CD4-positive, alpha-beta T cell treated with Interleukin-6 for 4 hours (primary cell): ENCODE results near the gene KRT2.

Experiments
- DNase-seq: peaks from one replicate; pipeline ENCODE4 v3.0.0-alpha.2; 2020; ENCODE audit warnings: mixed read lengths

The KRT2 gene

DNA sequence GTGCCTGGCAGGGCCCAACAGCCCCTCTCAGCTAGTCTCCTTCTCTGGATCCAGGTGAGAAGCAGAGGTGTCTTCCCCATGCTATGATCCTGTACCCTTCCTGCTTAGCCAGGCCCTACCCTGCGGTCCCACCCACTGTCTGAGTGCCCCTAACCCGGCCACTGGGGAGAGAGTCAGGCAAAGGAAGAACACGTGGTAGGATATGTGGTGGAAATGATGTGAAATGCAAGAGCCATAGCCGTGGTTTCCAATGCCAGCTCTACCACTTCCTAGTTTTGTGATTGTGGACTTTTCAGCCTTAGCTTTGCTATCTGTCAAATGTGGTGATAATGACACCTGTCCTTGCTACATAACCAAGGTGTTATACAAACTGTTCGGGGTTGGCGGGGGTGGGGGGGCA is 15.8 kb downstream of the KRT2 start:
- no peak for DNase-seq

DNA sequence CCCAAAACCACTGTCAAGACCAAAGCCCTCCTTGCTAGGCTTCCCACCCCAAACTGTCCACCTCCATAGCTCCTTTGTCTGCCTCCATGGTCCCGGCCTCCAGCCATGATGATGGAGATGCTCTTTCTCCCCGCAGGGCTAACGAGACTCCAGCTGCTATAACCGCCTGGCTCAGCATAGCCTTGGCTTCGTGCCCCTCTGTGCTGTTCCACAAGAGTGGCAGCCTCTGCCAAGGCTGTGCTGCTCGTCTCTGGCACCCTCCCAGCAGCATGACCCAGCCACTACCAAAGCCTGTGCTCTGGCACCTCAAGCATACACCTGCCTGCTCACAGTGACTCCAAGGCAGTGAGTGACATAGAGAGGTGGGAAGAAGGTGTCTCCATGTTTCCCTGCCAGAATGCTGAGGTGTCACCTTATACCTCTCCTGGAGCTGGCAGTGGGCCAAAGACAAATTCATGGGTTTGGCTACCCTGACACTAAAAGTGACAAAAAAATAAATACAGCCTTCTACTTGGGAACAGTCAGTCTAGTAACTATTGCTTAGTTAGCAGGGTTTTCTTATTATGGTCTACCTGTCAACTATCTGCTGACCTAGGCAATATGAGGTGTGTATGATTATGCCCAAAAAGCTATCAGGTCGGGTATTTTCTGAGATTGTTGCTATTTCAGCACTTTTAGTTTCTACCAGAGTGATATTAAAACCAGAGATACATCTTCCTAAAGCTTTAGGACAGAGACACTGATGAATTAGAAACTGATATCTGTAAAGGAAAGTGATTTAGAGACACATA is 17.6 kb downstream of the KRT2 start:
- no peak for DNase-seq

DNA sequence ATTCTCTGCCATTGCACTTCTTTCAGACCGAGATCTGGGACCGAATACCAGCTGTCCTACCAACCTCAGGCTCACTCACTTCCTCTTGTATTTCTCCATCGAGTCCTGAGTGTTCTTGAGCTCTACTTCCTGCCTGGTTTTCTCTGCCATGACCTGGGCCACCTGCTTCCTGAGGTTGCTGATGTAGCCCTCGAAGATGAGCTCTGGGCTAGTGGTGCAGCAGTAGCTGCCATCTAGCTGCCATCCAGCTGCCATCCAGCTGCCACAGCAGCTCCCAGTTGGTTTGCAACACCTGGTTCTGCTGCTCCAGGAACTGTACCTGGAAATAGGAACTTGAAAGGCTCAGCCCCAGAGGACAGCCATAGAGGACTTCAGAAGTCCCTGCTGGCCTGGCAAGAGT is 18.6 kb downstream of the KRT2 start:
- peak; percentile 64 for DNase-seq

DNA sequence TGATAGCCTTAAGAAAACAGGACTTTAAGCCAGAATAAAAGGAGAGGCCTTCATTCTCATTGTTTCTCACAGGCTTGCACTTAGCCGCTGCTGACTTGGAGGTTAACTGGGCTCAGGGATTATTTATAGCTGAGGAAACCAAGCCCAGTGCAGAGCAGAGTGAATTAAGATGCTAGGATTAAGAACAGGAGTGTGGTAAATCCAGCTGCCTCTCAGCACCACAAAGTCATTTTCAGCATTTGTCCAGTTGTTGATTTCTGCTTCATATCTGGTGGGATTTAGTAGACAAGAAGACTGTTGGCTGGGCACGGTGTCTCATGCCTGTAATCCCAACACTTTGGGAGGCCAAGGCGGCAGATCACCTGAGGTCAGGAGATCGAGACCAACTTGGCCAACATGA is 19.4 kb downstream of the KRT2 start:
- DNase-seq = no peak

DNA sequence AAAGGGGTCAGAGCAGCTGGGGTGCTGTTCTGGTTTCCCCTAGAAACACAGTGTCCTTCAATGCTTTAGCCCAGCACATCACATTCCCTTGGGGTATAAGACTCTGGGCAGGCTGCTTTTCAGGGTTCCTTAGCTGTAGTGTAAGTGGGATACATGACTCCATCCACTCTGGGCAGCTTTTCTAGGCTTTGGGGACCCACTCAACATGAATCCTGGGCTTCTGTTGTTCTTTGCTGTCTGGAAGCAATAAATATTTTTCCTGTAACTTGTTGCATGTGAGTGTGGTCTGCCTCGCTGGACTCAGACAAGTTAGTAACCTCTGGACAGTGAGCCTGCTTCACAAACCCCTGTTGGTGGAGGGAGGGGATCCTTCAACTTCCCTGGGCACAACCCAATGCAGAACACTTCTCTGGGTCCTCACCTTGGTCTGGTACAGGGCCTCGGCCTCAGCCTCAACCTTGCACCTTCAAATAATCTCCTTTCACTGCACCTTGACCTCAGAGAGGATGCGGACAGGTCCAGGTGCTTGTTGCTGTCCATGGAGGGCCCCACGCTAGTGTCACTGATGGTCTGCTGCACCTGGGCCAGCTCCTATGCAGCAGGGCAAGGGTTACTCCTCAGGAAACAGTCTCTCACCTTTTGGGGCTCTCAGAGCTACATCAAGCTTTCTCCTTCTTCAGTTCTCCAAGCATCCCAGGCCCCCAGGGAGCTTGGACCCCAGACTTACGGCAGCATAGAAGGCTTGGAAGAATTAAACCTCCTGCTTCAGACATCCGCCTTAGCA is 20.1 kb downstream of the KRT2 start:
- DNase-seq = no peak

DNA sequence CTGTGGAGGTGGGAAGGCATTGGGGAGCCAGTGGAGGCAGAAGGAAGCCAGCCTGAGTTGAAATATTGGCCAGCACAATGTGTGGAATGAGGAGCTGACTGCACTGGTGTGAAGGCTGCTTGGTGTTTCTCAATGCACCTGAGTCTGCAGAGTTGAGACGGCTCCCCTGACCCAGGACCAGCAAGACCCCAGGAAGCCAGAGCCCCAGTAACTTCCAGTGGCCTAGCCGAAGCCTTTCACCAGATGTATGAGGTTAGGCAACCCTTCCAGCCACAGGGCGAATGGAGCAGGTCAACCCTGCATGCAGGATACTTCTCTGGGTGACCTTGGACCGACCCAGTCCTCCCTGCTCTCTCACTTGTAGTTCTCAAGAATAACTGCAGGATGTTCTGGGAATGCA is 20.7 kb downstream of the KRT2 start:
- DNase-seq = no peak

DNA sequence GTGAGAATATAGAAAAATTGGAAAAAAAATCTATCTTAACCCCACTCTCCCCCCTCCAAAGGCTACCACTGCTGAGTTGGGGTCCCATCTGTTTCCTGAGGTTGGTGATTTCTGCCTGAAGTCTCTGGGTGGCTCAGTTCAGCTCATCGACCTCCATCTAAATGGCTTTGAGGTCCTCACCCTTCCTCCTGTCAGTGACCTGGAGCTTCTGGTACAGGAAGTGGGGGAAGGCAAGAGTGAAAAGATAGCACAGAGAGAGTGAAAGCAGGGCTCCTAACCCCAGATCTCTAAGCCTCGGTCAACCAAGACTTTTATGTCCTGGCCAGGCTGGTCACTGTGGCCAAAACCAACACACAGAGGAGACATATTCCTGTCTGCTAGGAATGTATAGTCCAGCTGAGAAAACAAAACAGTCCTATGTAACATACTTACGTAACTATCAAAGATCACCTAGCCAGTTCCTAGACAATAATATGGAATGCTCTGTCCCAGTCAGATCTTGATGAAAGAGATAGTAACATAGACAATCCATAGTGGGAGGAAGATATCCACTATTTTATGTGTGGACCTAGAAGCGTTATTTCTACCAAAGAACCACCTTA is 21.3 kb downstream of the KRT2 start:
- peak; percentile 34 for DNase-seq

DNA sequence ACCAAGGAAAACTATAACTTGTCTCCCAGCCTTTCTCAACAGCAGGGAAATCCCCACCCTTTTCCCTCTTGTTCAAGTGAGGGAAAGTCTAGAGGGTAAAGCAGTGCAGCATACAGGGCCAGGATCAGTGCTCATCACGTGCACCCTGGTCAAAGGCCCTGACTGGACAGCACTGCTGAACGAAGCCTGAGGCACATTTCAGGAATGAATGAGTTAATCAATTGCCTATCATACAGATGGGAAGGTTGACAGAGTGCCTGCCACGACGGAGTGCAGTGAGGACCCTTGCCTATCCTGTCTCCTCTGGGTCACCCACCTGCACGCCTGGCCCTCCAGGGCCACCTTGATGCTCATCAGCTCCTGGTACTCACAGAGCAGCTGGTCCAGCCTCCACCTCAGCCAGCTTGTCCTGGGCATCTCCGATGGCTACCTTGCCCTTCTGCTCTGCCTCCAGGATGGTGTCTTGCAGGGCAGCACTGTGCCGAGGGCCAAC is 22.0 kb downstream of the KRT2 start:
- DNase-seq = no peak

DNA sequence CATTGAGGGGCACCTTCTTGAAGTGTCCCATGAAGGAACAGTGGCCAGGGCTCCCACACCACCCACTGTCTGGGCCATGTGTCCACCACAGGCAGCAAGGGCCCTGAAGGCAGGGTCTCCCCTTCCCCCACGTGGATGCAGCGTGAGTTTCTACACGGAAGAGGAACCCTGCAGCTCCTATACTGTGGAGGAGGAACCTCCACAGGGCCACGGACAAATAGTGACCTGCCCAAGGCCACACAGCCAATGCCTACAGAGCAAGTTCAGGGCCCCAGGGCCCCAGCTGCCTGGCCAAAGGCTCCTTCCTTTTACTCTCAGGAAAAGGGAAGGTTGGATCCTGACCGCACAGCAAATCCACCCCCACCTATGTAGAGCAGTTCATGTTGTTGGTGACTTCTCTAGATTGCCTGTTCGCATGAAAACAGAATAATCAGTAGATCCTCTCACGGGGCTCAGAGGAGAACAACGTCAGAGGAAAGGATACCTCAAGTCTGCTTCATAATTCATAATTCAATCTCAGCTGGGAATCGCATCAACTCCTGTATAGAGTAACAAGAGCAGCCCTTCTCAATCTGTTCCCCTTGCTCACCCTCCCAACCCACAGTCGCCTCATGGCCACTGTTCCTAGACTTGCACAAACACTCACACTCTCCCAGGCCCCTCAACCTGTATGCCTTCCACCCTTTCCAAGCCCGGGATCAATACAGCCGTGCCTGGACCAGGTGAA is 22.6 kb downstream of the KRT2 start:
- DNase-seq = no peak

DNA sequence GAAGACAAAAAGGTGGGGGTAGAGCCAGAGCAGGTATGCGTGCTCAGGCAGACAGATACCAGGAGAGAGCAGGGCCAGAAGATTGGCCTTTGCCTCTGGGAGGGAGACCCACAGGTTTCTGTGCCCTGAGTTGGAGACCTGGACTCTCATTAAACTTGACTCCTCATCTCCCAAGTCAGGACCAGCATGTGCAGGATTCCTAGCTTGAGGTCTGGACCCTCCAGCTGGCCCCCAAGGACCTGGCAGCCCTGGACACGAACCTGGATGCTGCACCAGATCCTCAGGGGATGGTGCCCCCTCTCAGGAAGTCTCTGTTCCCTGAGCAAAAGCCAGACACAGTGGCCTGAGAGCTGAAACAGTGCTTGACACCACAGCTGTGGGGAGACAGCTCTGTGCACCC is 23.2 kb downstream of the KRT2 start:
- DNase-seq = no peak

DNA sequence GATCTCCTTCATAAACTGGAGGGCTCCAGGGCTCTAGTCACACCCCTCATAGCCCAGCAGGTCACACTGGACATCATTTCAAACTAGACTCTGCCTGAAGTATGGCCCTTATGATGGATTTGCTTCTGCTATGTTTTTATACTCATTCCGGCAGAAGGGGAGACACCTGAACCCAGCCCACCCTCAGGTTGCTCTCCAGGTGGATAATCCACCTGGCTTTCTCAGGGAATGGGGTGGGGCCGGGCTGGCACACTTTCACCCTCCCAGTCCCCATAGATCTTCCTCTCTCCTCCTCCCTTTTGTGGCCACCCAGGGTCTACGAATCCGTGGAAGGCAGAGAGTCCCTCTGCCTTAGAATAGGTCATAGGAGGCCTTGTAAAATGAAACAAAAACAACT is 23.9 kb downstream of the KRT2 start:
- no peak for DNase-seq

DNA sequence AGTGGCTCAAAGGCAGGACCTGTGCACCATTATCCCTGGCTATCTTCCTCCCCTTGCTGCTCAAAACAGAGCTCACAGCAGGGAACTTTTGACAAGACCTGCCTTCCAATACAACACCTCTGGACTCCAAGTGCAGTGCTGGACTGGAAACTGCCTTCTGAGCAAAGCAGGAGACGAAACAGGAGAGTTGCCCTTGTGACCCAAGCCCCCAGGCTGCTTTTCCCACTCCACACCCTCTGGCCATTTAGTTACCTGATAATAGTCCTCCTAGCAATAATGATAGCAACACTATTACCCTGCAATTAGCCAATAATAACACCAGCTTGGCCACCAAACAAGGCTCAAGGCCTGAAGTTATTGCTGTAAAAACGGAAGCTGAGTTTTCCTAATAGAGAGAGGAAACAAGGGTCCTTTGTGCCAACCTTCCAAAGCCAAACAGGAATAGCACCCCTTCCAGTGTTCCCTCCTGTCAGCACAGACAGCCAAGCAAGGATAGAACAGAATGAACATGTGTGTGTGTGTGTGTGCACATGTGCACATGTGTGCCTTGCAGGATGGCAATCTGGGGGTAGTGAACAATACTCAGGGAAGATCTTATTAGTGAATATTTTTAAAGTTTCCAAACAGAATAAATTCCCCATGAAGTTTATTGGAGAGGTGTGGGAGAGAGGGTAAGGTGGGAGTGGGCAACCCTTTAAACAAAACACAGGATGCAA is 24.5 kb downstream of the KRT2 start:
- DNase-seq = no peak

DNA sequence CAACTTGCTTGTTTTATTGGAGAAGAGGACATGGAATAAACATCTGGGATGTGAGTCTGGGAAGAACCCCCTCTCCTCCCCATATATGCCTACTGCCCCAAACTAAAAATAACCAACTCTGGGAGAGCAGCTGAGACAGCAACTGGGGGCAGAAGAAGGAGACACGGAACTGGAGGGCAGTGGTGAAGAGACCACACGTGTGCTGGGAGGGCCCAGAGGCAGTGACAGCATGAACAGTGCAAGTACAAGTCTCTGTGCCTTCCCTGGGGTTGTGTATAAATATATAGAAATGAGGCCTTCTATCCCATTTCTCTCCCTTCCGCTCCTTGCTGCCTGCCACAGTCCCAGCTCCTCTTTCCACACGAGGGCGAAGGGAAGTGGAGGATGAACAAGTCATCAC is 29.7 kb downstream of the KRT2 start:
- no peak for DNase-seq

DNA sequence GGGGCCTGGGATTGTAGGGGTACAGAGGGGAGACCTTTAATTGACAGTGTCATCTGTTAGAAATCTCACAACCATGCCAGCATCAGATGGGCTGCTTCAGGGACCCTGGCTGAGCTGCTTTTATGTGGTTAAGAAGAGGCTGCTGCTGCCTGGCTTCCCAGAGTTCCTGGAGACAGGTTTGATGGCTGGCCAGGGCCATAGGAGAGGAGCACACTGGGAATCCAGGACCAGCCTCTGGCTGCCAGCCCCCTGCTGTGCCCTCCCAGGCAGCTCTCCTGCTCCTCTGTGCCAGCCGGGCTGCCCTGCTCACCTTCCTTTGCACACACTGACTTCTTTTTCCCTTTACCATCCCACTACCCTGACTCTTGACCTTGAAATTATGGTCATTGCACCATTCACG is 33.1 kb downstream of the KRT2 start:
- no peak for DNase-seq

DNA sequence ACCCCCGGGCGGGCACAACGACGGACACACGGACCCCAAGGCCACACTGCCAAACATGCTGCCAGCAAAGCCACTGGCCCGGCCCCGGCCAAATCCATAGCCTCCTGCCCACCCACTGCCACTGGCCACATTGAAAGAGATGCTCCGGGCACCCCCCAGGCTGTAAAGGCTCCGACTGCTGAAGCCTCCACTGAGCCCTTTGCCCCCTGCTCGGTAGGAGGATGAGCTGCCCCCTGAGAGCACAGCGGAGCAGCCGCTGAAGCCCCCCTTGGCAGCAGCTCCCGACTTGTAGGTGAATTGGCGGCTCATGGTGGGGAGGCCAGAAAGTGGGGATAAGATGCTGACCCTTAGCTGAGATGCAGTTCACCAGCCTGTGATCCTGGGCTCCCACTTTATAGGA is 33.8 kb downstream of the KRT2 start, which contains the start of gene KRT73:
TSS of gene KRT73 (minus strand) at position 344 of the 400 bp plus-strand sequence. CDS start at position 309, 35 bp downstream.
- no peak for DNase-seq

DNA sequence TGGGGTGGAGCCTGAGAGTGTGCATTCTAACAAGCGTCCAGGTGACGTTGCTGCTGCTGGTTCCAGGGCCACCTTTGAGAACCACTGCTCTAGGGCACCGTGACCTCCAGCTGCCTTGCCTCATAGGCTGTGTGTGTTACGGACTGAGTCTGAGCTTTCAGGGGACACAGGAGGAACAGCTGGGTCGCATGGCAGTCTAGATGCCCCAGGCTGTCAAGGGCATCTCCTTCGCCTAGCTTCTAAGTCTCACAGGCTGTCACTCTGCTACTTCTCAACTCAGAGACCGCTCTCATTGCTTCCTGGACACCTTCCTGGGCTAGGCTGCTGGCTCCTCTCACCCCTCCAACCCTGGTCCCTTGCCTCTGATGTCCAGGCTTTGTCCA is 34.6 kb downstream of the KRT2 start:
- DNase-seq = no peak

DNA sequence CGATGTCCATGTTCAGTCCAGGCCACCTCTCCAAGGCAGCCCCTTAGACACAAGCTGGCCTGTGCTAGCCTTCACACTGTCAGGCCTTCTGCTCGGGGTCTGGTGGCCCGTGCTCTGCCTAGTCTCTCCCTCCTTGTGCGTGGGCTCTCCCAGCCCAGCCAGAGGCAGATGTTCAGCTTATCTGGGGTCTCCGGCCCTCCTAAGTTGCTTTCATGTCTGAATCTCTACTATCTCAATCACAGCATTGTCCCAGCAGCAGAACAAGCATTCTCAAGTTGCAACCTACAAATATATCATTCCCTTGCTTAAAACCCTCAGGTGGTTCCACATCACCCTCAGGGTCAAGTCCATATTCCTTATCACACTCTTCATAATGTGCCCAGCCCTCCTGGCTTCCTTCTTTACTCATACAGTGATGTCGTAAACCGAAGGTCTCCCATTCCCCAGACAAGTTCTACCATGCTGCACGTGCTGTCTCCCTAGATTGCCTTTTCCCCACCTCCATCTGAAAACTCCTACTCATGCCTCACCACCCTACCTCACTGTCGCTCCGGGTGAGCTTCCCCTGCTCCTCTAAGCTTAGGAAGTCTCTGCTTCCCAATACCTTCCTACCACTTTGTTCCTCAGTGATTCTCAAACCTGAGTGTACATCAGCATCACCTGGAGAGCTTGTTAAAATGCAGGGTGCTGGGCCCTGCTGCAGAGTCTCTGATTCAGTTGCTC is 35.2 kb downstream of the KRT2 start:
- DNase-seq = no peak

DNA sequence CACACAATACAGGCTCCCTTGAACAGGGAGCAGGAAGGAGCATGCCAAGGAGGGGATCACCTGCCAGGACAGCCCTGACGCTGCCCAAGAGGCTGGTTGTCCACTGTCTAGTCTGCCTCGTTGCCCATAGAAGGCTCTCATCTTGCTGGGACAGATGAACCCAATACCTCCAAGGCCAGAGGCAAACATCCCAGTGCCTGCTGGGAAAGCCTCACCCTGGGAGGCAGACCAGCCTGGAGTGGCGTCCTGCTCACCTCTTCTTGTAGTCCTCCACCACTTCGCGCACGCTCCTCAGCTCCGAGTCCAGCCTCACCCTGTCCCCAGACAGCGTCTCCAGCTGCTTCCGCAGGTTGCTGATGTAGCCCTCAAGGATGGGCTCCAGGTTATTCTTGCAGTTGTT is 36.1 kb downstream of the KRT2 start:
- DNase-seq = no peak

DNA sequence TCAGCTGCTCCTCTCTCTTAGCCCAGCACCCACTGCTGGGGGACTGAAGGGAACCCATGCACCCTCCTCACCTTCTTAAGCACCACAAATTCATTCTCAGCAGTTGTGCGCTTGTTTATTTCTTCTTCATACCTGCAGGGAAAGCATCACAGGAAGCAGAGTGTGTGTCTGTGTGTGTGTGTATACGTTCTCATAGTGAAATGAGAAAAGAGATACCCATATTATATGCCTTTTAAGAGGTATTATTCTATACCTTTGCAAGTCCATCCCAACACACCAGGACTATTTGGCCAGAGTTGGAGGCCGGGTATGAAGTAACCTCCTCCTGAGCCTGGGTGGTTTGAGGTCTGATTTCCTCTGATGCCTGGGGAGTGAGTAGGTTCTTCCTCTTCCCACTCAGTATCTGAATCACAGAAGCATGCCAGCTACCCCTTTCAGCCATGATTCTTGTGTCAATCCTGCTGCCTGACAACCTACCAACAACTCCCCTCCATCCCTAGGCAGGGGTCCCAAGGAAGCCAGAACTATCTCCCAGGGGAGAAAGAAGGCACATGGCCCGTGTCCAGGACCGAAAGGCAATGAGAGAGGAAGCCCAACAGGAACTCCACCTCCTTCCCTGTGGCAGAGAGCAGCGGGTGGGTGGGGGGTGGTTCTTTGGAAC is 36.7 kb downstream of the KRT2 start:
- DNase-seq = peak; percentile 36

DNA sequence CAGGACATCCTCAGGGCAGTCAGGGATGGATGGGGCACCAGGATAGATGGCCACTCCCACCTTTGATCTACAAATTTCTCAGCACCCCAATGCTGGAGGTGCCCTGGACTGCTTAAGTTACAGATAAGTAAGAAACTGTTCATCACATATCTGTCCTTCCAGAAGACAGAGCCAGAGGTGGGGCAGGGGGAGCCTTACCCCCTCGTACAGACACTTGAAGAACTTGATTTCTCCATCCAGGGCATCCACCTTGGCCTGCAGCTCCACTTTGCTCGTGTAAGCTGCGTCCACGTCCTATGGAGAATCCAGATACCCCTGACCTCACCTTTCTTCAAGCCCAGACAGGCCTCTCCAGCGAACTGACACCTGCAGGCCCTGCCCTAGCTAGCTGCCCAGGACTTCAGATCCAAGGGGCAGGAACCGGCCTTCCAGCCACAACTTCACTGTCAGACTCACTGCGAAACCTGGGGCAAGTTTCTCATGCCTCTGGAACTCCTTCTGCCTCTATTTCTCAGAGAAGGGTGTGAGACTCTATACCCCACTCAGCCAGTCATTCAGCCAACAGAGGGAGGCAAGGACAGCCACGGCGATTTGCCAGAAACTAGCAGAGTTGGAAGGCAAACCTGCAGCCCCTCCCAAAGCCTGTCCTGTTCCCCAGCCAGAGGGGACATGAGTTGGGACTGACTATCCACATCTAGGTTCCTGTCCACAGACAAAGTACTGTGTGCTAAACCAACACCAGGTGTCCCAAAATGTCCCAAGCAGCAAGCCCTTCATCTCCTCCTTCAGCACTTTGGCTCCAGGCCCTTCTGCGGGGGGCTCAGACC is 37.4 kb downstream of the KRT2 start:
- no peak for DNase-seq
